Measurements from ENCODE around the gene MZB1.
"Not testable (repeated sequence)": the region's sequence is repeated elsewhere in the genome, so short reads cannot be mapped to it uniquely, and the experiment has no call there.

The MZB1 gene

GRCh38 chr5:139415869-139416268, 26.2 kb upstream of the MZB1 start:
- no peak overlapping the region for H3K27ac ChIP-seq
- TF ChIP-seq ZFX (IDR thresholded peaks at IDR 0.05) (no peak), CTCF (conservative IDR thresholded peaks at IDR 0.05) (no peak)

GRCh38 chr5:139415221-139415861, 25.6 kb upstream of the MZB1 start:
- no peak for TF ChIP-seq ZFX (IDR thresholded peaks at IDR 0.05)
- no peak overlapping the region for H3K27ac ChIP-seq

- no peak for TF ChIP-seq ZFX (IDR thresholded peaks at IDR 0.05)
- no peak for TF ChIP-seq CTCF (conservative IDR thresholded peaks at IDR 0.05)
- no peak overlapping the region for H3K27ac ChIP-seq
Measured at GRCh38 chr5:139414581-139415130, 24.9 kb upstream of the MZB1 start.

- no peak overlapping the region for H3K27ac ChIP-seq
- no peak for TF ChIP-seq CTCF (conservative IDR thresholded peaks at IDR 0.05)
- no peak for TF ChIP-seq ZFX (IDR thresholded peaks at IDR 0.05)
Measured at GRCh38 chr5:139413963-139414362, 24.2 kb upstream of the MZB1 start.

DNA sequence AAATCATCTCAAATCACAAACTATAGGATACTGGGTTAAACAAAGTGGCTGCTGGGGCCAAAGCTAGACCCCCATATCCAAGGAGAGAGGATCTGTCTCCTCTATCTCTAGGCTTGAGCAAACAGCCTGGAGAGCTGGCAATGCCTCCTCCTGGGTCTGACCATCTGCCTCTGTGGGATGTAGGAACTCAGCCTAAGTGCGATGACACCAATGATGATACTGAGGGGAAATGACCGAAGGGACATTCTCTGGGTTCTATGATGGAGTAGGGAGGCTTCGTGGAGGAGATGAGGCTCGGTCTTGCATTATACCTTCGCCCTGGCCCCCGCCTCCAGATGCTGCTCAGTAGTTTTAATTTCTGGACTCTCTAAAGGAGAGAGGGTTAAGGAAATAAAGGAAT, 23.4 kb upstream of the MZB1 start:
- H3K27ac ChIP-seq = no peak overlapping the region

DNA sequence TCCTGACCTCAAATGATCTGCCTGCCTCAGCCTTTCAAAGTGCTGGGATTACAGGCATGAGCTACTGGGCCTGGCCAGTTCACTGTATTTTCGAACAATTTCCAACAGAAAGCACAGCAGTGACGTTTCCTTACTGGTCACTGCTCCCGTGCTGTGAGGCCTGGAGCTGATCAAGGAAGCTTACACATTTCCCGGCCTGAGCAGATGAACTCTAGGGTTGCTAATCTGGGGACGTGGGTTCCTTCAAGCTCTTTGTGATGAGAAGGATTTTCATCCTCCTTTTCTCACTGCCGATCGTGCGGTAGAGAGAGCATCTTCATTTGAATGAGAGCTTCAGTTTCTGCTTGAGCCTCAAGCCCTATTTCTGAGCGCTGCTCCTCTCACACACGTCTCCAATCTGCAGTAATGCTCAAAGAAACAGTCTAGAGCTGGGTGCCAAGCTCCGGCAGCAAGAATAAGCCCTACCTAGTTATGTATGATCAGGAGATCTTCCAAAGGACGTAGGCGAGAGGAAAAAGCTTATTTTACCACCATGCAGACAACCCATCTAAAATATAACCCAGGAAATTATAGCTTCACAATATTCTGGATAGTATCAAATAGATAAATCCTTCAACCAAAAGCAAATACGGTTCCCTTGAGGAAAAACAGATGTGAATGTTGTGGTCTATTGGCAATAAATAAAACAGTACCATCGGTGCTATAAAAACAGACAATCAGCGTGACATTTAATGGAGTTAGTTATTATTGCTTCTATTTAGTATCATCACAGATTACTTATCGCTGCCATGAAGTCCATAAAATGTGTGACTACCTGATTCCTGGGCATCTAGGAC, 21.5 kb upstream of the MZB1 start:
- no peak for TF ChIP-seq ZFX (IDR thresholded peaks at IDR 0.05)
- TF ChIP-seq CTCF (conservative IDR thresholded peaks at IDR 0.05) = no peak
- H3K27ac ChIP-seq = no peak overlapping the region

More for the DNA sequence above, 23.4 kb upstream of the MZB1 start:
- TF ChIP-seq CTCF (conservative IDR thresholded peaks at IDR 0.05) (no peak), ZFX (IDR thresholded peaks at IDR 0.05) (no peak)

DNA sequence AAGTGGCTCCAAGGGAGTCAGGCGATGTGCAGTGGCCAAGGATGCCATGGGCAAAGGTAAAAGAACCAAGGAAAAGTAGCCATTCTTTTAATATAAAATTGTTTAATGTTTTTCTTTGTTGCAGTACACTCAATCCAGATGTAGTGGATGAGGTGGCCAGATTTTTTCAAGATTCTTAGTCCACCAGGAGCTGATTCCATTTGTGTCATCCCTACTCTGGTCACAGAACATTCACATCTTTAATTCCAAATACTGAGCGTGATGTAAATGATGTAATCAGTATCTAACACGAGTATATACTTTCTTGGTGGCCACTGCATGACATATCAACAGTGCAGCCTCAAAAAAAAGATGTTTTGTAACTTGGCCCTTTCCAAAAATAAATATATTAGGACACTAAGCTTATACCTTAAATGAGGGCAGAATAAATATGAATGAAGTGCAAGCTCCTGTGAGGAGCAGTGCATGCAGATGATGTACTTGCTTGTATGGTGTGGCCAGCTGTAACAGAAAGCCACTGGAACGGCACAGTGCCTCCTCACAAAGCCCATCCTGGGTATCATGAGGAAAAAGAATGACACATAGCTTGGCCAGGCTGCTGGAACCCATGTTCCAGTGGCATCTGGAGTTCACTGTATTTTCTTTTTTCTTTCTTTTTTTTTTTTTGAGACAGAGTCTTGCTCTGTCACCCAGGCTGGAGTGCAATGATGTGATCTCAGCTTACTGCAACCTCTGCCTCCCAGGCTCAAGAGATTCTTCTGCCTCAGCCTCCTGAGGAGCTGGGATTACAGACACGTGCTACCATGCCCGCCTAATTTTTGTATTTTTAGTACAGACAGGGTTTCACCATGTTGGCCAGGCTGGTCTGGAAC, 20.6 kb upstream of the MZB1 start:
- TF ChIP-seq CTCF (conservative IDR thresholded peaks at IDR 0.05) (no peak), ZFX (IDR thresholded peaks at IDR 0.05) (no peak)

GRCh38 chr5:139409116-139409515, 19.4 kb upstream of the MZB1 start:
- H3K27ac ChIP-seq = not testable (repeated sequence)

More for the DNA sequence above, 20.6 kb upstream of the MZB1 start:
- H3K27ac ChIP-seq = no peak overlapping the region

Measured in C4-2B (cell line).